B cell (primary cell): ENCODE results near the gene HOMER1. TPM values are rescaled to one million over a fixed set of nuclear protein-coding genes. Genes with fewer than 3 reads are reported as not detected.
"Not testable (repeated sequence)": the region's sequence is repeated elsewhere in the genome, so short reads cannot be mapped to it uniquely, and the experiment has no call there.

Source experiments
- ATAC-seq: fragments of 200-7000 bp; cut with Tn5 transposase; one replicate; pipeline ENCODE4 v1.10.0; 2021; ENCODE audit warnings: low read depth, mild to moderate bottlenecking, moderate number of reproducible peaks, moderate library complexity
- CTCF ChIA-PET: fragments of 350-600 bp; sonication (Branson Sonifier 250); formaldehyde crosslinking; loops from one replicate; lab custom pipeline; 2021; ENCODE audit warnings: antibody characterized with exemption, inconsistent platforms; lab: Charles Lee
- POLR2A ChIA-PET: fragments of 350-600 bp; sonication (Branson Sonifier 250); formaldehyde crosslinking; loops from one replicate; lab custom pipeline; 2021; ENCODE audit warnings: antibody characterized with exemption; lab: Charles Lee
- DNase-seq: peaks from one replicate; pipeline ENCODE4 v3.0.0; 2013
- H2AFZ ChIP-seq: 2 replicates; pipeline ENCODE4 v1.6.1; 2012; ENCODE audit warnings: mild to moderate bottlenecking, low read depth, low read length; ENCODE audit not compliant: insufficient read depth, poor library complexity, severe bottlenecking
- H3K27ac ChIP-seq, 2 donors: 1 replicate in 1 of 2; 2 replicates in 1 of 2; pipeline ENCODE4 v1.5.1; 2012 to 2013; ENCODE audit warnings: low read length in 2 of 2, mild to moderate bottlenecking in 2 of 2, moderate library complexity in 1 of 2
- H3K27me3 ChIP-seq, 4 experiments: fragments of 200-600 bp in 1 of 4; sonication (generic) in 1 of 4; replicated peaks in 1 of 4; 1 replicate in 2 of 4; 2 replicates in 2 of 4; pipeline versions ENCODE4 v1.6.1 to v1.7.0; 2013 to 2016; ENCODE audit warnings: low read length in 3 of 4, mild to moderate bottlenecking in 2 of 4, mixed read lengths in 1 of 4, moderate library complexity in 1 of 4; ENCODE audit not compliant: insufficient read depth in 4 of 4, control insufficient read depth in 3 of 4; ENCODE audit errors: control extremely low read depth in 1 of 4
- H3K36me3 ChIP-seq, 2 experiments: replicated peaks in 1 of 2; 1 replicate in 1 of 2; 2 replicates in 1 of 2; pipeline versions ENCODE4 v1.6.1 to v1.7.1; 2013; ENCODE audit warnings: low read length in 1 of 2; ENCODE audit not compliant: insufficient read depth in 2 of 2, control insufficient read depth in 1 of 2; ENCODE audit errors: control extremely low read depth in 1 of 2, extremely low read depth in 1 of 2
- H3K4me1 ChIP-seq, 2 donors: fragments of 200-600 bp in 1 of 2; sonication (generic) in 1 of 2; 1 replicate in 1 of 2; 2 replicates in 1 of 2; pipeline versions ENCODE4 v1.5.1 to v1.6.1; 2013 to 2017; ENCODE audit warnings: low read length in 2 of 2; ENCODE audit not compliant: control insufficient read depth in 2 of 2, insufficient read depth in 2 of 2
- H3K4me2 ChIP-seq: replicated peaks from 2 replicates; pipeline ENCODE3; 2012; ENCODE audit warnings: mild to moderate bottlenecking, low read depth, low read length; ENCODE audit not compliant: poor library complexity, severe bottlenecking
- H3K4me3 ChIP-seq, 5 experiments: fragments of 200-600 bp in 1 of 5; sonication (generic) in 1 of 5; 1 replicate in 3 of 5; 2 replicates in 2 of 5; pipeline versions ENCODE4 v1.5.1 to v1.7.0; 2011 to 2016; ENCODE audit warnings: low read length in 4 of 5, mild to moderate bottlenecking in 4 of 5, low read depth in 2 of 5, control low read depth in 1 of 5, moderate library complexity in 1 of 5; ENCODE audit not compliant: insufficient read depth in 1 of 5; ENCODE audit errors: control extremely low read depth in 1 of 5, extremely low read depth in 1 of 5
- H3K79me2 ChIP-seq: fragments of 200-600 bp; sonication (generic); one replicate; pipeline ENCODE4 v1.6.0; 2016; ENCODE audit warnings: low read length; ENCODE audit not compliant: control insufficient read depth, insufficient read depth
- H3K9ac ChIP-seq: fragments of 200-600 bp; sonication (generic); 2 replicates; pipeline ENCODE4 v1.6.1; 2017; ENCODE audit warnings: mild to moderate bottlenecking, low read length, moderate library complexity
- H3K9me3 ChIP-seq, 3 donors: one replicate each; pipeline versions ENCODE4 v1.6.1 to v1.7.1; 2013; ENCODE audit warnings: low read length in 2 of 3; ENCODE audit not compliant: control insufficient read depth in 2 of 3, insufficient read depth in 1 of 3; ENCODE audit errors: control extremely low read depth in 1 of 3
- H4K20me1 ChIP-seq: 2 replicates; pipeline ENCODE4 v1.6.0; 2012; ENCODE audit warnings: mild to moderate bottlenecking, low read length; ENCODE audit not compliant: insufficient read depth, control insufficient read depth, poor library complexity, severe bottlenecking
- H3K27ac Mint-ChIP-seq: one replicate; pipeline ENCODE4 v1.8.0; 2021; ENCODE audit warnings: mixed read lengths
- H3K27me3 Mint-ChIP-seq: one replicate; pipeline ENCODE4 v1.8.0; 2021; ENCODE audit warnings: mixed read lengths
- H3K4me1 Mint-ChIP-seq: one replicate; pipeline ENCODE4 v1.8.0; 2021; ENCODE audit warnings: mixed read lengths
- H3K4me3 Mint-ChIP-seq: one replicate; pipeline ENCODE4 v1.8.0; 2021; ENCODE audit warnings: mixed read lengths
- H3K9me3 Mint-ChIP-seq: one replicate; pipeline ENCODE4 v1.8.0; 2022; ENCODE audit warnings: mixed read lengths; ENCODE audit not compliant: insufficient read depth
- CTCF ChIP-seq: fragments of 200-600 bp; IDR thresholded peaks from one replicate; pipeline ENCODE4 v1.8.0; 2022; ENCODE audit warnings: antibody characterized with exemption, mild to moderate bottlenecking
- EZH2 ChIP-seq: IDR thresholded peaks from 2 replicates; pipeline ENCODE4 v1.6.1; 2012; ENCODE audit warnings: borderline replicate concordance, low read depth, mild to moderate bottlenecking, moderate library complexity, low read length; ENCODE audit not compliant: insufficient read depth, poor library complexity, severe bottlenecking
- WGBS: methylation state at CpG from one replicate; pipeline ENCODE4 v1.1.5; 2013; ENCODE audit warnings: missing lambda C conversion rate; ENCODE audit not compliant: insufficient coverage; 5-methylcytosine and 5-hydroxymethylcytosine counted together
- intact Hi-C: fragments of 100-400 bp; cut with micrococcal nuclease; formaldehyde crosslinking; loops from one replicate; pipeline ENCODE4 v1.10.0; 2022
- polyA plus RNA-seq: library from polyadenylated mRNA; depleted of rRNA; stranded (reverse); fragments of >200 nt; gene quantifications from 2 replicates; pipeline ENCODE4 v1.2.3, GENCODE V29; 2012
- total RNA-seq, 2 donors: library from RNA; stranded (reverse); fragments of 120-200 nt in 1 of 2; gene quantifications; 1 replicate in 1 of 2; 2 replicates in 1 of 2; pipeline versions ENCODE4 v1.2.3 to v1.2.4, GENCODE V29; 2013 to 2022

The HOMER1 gene
- total and polyA plus RNA-seq, 2 donors (not counting 1 experiment from before 2014, with no cell fraction given): 0.63 to 5.4 TPM

- intact Hi-C loops: loop anchor here (5.0 kb wide), 2 partner anchors 890 to 1225 kb away; partner anchors contain the start of genes AP3B1 and ZFYVE16
- Histone ChIP-seq H3K4me3 (no peak overlapping the region), H3K27me3 (peaks cover 3 to 17% (median 15%) of the 10 kb centered on the region in 4 experiments), H4K20me1 (no peaks in the 10 kb centered on the region), H3K4me1 (peaks cover 21 to 23% of the 10 kb centered on the region in 2 donors), H3K9ac (no peak overlapping the region), H2AFZ (no peak overlapping the region), H3K36me3 (no peaks in the 10 kb centered on the region), H3K79me2 (no peaks in the 10 kb centered on the region), H3K9me3 (peaks cover 0 to 4% (median 0%) of the 10 kb centered on the region in 3 donors), H3K27ac (no peak overlapping the region), H3K4me2 (no peak overlapping the region)
- CTCF ChIA-PET: no interaction called here
- no peaks in the 10 kb centered on the region for H3K9me3 Mint-ChIP-seq
- WGBS: no CpG with 5 or more reads among the region's 1 CpG
- TF ChIP-seq CTCF (no peak), EZH2 (no peak)
- H3K4me1 Mint-ChIP-seq: peaks cover 29% of the 10 kb centered on the region
- POLR2A ChIA-PET: no interaction called here
- no peak for ATAC-seq
- no peak for DNase-seq
- H3K27ac Mint-ChIP-seq: no peak overlapping the region
- peaks cover 9% of the 10 kb centered on the region for H3K27me3 Mint-ChIP-seq
- peak overlapping the region; percentile 2 for H3K4me3 Mint-ChIP-seq
Measured at GRCh38 chr5:79516986-79517385, 3.1 kb upstream of the HOMER1 start.

DNA sequence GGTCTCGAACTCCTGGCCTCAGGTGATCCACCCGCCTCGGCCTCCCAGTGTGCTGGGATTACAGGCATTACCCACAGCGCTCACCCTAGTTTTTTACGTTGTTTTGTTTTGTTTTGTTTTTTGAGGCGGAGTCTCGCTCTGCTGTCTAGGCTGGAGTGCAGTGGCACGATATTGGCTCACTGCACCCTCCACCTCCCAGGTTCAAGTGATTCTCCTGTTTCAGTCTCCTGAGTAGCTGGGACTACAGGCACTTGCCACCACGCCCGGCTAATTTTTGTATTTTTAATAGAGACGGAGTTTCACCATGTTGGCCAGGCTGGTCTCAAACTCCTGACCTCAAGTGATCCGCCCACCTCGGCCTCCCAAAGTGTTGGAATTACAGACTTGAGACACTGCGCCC lies 2.4 kb upstream of the HOMER1 start:
- H3K27ac Mint-ChIP-seq, CTCF ChIA-PET: not testable (repeated sequence)

More for the DNA sequence above, 2.4 kb upstream of the HOMER1 start:
- peaks cover 15% of the 10 kb centered on the region for H3K27me3 Mint-ChIP-seq
- H3K4me3 ChIP-seq, H2AFZ ChIP-seq, H3K4me2 ChIP-seq, H4K20me1 ChIP-seq, H3K79me2 ChIP-seq, H3K9me3 ChIP-seq, H3K9ac ChIP-seq, H3K36me3 ChIP-seq, H3K4me3 Mint-ChIP-seq, H3K9me3 Mint-ChIP-seq, POLR2A ChIA-PET, H3K27ac ChIP-seq, DNase-seq, ATAC-seq: not testable (repeated sequence)
- Histone ChIP-seq H3K4me1 (peaks cover 26% of the 10 kb centered on the region in 2 donors), H3K27me3 (peaks cover 5 to 23% (median 20%) of the 10 kb centered on the region in 4 experiments)
- peaks cover 34% of the 10 kb centered on the region for H3K4me1 Mint-ChIP-seq
- 98% methylated on average over 8 of the region's 14 CpGs for WGBS
- intact Hi-C loops: loop anchor here (5.0 kb wide), 2 partner anchors 891 to 1224 kb away; partner anchors contain the start of genes AP3B1 and ZFYVE16
